Right hindlimb (tissue), 1 donor: ENCODE measurements around the gene WDR1.

Experiments used
- DNase-seq: peaks from one replicate; pipeline ENCODE4 v3.0.0-alpha.2; 2018

The WDR1 gene, protein sequence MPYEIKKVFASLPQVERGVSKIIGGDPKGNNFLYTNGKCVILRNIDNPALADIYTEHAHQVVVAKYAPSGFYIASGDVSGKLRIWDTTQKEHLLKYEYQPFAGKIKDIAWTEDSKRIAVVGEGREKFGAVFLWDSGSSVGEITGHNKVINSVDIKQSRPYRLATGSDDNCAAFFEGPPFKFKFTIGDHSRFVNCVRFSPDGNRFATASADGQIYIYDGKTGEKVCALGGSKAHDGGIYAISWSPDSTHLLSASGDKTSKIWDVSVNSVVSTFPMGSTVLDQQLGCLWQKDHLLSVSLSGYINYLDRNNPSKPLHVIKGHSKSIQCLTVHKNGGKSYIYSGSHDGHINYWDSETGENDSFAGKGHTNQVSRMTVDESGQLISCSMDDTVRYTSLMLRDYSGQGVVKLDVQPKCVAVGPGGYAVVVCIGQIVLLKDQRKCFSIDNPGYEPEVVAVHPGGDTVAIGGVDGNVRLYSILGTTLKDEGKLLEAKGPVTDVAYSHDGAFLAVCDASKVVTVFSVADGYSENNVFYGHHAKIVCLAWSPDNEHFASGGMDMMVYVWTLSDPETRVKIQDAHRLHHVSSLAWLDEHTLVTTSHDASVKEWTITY

DNA sequence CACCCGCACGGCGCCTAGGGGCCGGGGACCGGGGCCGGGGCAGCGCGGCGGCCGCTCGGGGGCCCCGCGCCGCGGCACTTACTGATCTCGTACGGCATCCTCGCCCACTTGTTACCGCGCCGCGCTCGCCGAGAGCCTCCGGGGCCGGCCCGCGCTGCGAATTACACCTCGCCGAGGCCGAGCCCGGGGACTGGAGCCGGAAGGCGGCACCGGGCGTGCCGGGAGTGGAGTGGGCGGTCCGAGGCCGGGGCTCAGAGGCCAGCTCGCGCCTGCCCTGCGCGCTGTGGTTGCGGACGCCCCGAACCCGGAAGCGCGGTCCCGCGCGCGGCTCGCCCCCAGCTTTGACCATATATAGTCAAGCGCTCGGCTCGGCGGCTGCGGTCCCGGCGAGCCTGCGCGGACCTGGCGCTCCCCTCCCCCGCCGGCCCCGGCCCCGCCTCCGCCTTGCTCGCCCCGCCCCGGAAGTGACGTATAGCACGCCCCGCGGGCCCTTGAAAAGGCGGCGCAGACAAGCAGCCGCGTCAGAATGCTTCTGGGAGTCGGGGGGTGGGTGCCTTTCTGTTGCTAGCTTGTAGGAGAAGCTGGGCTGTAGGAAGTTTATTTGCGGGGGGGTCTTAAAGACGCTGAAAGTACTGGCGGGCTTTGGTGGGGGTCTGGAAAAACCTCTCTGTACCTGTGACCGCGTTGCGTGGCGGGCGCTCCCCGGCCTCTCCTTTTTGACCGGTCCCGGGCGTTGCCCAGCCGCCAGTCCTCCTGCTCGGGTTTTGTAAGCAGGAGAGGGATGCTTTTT is at the start of gene WDR1:
WDR1 (minus strand) TSS at position 231 of the 790 bp plus-strand sequence; CDS start at position 98, 133 bp downstream.
- peak; percentile 98 for DNase-seq

DNA sequence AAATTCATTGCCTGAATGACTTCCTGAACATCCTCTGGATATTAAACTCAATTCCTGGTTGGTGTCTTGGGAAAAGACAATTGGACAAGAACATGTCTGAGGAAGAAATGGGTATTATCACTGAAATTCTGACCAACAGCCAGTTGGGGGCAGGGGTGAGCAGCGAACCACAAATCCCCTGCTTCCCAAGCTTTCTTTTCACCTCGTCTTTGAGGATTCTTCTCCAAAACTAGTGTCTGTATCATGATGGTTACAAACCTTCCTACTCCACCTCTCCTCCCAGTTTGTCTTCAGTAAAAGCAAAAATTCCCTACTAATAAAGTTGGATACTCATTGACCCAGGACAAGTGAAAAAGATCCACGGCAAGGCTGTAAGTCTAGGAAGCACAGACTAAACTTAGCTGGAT is 48.3 kb upstream of the WDR1 start:
- DNase-seq, result peak; percentile 35

DNA sequence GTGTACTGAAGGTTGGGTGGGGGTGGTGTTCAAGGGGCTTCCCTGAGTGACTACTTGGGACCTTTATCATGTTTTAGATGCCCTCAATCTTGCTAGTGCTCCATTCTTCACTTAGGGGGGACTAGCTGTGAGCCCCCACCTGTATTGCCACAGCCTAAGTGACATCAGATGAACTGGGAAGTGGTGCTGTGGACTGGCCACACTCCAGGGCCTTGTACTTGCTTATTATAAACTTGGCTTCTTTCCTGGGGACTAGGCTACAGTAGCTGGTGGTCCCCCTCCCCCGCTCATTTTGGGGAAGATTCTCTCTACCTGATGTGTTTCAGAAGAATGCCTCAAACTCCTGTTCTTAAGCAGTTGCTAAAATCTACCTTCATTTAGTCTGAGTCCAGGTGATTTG is 46.7 kb upstream of the WDR1 start:
- DNase-seq, result no peak

DNA sequence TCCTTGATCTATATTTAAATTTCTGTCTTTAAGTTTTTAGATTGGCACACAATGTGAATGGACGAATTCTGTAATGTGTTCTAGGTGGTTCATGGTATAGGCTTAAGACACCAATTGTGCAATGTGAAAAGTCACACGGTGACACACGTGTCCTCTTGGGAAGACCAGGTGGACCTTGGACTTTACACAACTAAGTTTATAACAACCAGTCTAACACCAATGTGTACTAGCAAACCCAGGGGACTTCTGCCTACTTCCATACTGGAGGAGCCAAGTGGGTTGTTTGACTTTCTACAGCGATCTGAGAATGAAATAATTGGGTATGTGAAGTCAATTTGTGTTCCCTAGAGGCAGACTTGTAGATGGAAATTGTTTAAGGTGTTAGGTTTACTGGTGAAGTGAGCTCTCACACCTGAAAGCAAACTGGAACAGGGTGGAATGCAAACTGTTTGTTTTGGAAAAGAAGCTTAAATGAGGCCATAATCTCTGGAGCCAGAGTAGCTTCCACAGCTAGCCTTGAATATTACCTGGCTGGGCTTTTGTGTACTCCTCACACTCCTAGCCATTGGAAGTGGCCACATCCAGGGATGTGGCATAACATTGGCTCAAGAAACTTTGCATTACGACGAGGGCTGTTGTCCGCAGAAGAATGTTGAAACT is 45.9 kb upstream of the WDR1 start:
- no peak for DNase-seq

DNA sequence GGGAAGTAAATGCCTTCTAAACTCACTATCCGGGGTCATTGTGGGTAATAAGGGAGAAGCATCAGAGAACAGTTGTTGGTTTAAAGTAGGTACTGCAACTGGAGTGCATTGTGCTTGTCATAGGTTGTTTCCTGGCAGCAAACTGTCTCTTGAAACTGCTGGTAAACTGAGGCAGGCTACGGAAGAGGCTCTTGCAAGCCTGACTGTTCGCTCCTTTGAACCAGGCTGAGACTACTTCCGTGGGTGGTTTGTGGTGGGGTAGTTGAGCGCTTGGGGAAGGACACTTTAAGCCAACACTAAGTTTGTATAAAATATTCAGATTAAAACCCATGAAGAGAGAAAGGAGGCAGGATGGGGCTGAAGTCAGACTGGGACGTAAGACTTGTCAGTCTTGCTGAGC is 45.2 kb upstream of the WDR1 start:
- no peak for DNase-seq

DNA sequence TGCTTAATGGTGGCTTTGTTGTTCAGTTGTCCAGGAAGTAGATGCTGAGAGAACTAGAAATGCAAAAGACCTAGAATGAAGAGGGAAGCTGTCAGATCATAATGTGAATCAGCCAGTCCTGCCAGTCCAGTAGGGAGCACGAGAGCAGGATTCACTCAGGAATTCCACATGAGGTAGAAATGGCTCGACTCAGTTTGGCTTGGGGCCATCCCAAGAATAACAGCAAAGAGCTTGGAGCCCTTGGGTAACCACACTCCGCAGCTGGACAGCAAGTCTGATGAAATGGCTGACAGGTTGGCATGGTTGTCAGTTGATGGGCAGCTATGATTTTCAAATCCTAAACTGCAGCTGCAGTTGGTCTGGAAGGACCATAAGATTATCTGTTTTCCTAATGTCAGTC is 44.5 kb upstream of the WDR1 start:
- no peak for DNase-seq

DNA sequence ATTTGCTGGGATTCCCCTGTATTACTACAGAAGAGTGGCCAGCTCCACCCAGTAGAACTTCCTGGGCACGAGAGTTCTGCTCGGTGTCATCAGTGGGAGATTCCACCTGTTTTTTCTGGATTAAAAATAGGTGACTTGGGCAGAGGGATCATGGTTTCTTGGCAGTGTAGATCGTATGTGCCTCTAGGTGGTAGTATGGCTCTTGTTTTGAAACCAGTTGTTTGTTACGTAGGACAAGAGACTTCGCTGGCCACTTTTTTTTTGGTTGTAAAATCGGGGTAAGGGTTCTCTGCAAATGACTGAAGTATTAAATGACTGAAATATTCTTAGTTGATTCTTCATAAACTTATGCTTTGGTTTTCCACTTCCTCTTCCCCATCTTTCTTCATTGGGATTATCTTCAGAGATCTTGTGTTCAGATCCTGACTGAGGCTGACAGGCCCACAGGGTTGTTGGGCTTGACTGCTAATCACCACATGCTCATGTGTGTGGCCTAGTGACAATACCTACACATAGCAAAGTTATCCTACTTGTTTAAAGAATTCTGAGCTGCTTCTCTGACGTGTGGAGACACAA is 43.8 kb upstream of the WDR1 start:
- no peak for DNase-seq

DNA sequence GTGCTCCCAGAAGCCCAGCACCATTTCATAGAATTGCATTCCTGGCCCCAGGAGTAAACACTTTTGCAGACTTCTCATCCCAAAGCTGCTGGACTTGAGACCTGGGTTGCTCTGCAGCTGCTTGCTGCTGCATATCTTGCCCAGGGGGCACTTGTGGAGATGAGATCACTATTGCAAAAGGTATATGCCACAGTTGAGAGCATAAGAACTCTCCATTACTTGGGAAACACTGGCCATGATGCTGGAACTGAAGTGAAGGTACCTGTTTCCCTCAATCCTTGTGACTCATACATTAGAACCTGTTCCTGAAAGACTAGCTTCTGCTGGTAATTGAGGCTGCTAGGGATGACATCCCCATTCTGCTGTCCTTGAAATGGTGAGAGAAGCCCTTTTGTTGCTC is 43.1 kb upstream of the WDR1 start:
- no peak for DNase-seq

DNA sequence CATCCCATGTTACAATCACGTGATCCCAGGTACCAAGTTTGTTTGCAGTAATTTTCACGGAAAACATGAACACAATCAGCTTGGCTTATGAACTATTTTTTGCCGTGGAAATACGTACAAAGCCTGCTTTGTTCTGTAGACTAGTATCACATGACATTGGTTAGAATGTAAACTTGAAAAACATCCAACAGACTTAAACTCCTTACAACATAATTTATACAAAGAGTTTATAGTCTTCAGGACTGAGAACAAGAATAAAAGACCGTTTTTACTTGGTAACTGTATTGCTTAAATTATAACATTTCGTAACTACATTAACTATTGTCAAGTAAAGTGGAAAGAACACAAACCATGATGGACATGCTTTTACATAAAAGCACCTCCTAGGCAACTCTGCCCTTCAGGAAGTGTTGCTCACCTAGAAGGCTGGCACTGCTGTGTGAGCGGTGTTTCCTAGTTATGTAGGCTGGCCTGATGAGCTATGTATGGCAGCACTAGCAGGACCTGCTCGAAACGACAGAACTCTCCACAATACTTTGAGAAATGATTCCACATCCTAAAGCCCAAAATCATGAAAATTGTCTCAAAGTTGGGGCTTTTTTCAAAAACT is 41.8 kb upstream of the WDR1 start:
- no peak for DNase-seq

DNA sequence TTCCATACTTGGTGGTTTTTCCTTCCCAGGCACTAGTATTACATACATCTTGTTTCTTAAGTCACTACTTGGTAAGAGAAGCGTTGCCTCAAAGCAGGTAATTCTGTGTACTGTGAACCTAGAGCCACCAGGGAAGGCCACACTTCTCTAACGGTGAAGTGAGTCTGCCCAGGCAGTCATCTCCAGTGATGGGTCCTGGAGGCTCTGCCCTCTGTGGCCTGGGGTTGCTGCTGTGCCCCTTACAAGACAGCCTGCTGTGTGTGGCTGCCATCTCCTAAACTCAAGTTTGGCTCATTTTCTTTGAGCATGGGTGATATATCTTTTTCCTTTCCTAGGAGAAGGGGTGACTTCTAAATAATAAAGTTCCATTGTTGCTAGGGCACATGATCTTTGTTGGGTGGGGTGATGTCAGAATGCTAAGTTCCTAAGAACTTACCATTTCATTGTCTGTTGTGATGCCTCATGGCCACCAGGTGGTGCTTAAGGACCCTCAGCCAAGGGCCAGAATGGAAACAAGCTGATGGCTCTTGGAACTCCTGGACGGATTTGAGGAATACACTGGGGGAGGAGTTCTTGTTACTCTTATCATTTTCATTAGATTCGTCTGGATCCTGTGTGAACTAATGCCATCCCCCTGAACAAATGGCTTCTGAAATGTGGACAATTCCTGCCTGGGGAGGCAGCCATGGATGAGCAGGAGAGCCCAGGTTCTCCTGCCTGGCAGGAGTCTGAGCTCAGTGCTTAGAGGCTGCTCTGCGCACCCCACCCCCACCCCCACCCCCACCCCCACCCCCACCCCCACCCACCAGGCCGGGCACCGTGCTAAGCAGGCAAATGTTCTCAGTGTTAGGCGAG is 41.1 kb upstream of the WDR1 start:
- peak; percentile 72 for DNase-seq

DNA sequence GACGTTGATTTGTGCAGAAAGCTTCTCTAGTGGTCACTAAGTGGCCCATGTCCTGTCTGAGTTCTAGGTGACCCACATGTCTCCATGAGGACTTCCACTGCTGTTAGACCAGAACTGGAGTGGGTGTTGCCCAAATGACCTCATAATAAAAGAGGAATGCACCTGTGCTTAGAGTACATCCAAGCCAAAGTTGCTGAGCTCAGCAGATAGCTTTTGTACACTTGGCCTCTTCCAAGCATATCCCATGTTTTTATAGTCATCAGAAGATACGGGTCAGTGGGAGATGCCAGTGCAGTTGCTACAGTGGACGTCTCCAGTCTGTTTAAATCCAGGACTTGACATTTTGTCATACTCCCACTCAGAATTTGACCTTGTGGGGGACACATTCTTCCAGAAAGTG is 37.6 kb upstream of the WDR1 start:
- no peak for DNase-seq

DNA sequence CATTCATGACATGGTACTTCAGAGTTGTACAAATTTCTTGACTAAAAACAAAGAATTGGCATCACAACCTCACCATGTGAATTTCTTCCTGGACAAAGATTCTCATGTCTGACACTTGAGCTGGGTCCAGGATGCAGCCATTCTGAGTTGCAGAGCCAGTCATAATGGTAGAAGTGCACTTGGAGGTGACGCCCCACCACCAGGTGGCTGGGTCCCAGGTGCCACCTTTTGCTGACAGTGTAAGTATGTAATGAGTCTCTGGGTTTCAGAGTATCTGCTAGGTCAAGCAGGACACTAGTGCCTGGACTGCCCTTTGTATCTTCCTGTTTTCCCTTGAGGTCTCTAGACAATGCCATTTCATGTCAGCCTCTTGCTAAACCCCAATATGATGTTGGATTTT is 36.6 kb upstream of the WDR1 start:
- no peak for DNase-seq

DNA sequence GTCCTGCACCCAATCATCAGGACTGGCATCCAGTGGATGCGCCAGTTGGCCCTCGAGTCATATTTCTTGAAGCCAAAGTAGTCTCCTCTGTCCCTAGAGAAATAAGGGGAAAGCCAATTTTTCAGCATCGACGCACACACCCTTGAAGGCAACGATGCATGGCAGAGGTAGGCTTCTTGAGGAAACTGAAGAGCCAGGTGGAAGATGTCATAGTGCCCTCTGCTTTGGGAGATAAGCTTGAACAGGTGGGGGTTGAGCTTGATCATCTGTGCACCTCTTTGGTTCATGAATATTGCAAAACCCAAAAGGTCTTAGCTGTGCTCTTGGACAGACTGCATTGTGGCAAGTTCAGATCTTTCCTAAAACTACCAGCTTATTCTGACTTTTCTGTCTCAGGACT is 34.6 kb upstream of the WDR1 start:
- DNase-seq, result no peak

DNA sequence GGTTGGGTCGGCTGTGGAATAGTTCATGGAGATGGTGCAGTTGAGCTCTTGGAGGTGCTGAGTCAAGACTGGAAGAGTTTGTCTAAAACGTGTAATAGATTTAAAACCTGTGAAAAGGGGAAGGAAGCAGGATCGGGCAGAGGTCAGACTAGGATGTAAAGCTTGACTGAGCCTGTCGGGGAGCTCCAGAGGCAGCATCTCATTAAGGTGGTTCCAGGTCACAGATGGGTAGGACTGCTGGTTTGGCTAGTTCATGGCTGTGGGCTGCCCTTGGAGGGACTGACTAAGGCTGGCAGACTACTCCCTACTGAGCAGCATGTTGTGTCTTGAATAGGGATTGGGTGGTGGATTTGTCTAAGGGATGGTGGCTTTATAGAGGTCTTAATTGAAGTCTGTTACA is 28.4 kb upstream of the WDR1 start:
- DNase-seq, result no peak

DNA sequence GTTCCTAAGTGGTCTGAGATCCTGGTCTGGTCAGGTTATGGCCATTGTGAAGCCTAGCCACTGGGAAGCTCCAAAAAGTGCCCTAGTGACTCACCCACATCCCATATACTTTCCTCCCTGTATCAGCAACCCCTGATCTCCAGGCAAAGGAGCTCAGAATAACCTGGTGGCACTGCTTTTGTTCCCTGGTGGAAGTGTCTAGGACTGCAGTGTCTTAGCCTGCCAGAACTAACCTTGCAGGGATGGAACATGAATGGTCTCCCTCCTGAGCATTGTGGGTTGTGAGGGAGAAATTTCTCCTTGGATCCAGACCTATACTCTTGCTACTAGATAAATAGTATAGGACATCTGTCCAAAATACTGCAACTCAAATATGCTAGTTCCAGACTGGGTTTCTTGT is 27.9 kb upstream of the WDR1 start:
- no peak for DNase-seq

DNA sequence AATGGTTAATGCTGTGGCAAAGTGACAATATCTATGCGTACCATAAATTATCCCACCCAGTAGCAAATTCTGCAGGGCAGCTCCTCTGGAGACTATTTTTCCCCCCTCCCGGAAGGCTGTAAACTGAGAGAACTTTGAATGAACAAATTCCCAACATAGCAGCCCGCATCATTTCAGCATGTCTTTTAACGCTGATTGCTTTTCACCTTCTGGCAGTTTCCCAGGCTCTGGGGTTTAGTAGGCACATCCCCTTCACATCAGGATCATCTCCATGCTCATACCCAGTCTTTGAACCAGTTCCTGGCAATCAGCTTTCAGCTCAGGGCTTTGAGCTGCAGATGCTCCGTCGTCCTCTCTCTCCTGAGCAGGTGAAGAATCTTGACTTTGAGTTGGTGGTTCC is 26.6 kb upstream of the WDR1 start:
- no peak for DNase-seq

DNA sequence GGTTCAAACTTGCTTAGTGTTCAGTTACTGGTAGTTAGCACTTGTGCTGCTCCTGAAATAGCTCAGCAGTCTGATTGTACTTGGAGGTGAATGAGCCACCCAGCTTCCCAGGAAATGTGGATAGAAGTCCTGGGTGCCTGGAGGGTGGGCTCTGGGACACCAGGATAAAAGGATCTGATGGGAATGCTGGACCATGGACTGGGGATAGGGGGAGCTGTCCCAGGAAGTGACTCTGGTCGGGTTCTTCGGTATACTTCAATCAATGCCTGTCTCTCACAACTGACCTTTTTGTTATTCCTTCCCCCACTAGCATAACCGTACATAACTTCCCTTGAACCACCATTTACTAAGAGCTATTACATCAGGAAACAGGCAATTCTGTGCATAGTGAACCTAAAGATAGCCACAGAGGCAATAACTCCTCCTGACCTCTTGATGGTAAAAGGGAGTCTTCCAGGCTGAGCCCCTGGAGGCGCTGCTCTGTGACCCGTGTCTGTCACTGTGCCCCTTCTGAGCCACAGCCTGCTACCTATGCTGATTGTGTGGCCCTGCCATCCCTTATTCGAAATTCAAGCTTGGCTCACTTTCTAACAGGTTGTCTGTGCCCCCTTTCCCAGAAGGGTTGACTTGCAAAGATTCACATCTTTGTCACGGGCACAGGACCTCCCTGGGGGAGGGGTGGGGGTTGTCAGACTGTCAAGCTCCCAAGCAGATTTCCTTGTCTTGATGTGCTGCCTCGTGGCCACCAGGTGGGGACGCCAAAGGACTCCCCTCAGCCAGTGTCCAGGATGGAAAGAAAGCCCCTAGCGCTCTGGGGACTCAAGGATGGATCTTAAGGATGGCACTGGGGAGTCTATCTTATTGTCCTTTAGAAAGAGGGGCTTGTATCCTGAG is 24.5 kb upstream of the WDR1 start:
- no peak for DNase-seq

DNA sequence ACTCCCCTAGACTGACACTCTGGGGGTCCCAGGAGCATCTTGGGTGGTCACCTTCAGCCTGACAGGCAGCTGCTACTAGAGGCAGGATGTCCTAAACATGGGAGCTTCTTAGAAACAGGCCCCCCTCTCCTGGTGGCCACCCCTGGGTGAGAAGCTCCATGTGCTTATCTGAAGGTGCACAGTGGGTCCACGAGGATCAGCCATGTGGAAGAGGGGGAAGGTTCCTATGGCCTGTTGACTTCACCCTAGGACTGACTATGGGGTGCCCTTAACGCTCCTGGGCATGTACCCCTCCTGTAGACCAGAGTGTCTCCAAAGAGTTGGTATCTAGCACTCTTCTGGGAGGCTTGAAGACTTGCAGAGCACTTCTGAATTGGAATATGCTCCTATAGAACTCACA is 22.9 kb upstream of the WDR1 start:
- DNase-seq, result no peak

DNA sequence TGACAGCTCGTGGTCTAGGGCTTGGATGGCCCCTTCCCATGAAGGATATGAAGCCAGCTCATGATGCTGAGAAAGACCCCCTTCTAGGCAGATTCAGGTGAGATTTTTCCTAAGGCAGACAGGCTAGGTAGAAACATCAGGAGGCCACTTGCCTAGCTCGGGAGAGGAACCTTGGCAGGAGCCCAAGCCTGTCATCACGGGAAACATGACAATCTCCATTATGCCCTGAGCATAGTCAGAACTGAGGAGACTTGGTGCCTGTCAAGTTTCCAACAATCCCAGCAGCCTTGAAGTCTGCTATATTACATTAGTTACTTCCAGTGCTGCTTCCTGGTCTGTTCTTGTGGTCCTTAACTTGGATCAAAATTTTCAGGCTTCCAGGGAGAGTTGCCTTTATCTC is 18.7 kb upstream of the WDR1 start:
- no peak for DNase-seq

DNA sequence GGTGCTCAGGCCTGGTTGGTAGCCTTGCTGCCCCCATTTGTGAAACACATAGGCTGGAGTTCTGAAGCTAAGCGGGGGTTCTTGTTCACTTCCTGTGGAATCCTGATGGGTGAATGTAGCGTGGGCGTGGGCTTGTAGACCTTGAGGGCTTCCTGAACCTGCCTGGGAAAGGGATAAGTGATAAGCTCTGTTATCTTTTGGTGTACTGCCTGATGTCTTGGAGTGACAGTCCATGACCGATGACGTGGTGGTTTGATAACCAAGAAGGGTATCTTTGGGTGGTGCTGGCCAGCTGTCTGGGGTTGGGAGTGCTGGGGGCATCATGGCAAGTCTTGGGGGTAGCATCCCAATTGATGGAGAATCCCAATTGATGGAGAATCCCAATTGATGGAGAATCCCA is 17.5 kb upstream of the WDR1 start:
- DNase-seq, result no peak

DNA sequence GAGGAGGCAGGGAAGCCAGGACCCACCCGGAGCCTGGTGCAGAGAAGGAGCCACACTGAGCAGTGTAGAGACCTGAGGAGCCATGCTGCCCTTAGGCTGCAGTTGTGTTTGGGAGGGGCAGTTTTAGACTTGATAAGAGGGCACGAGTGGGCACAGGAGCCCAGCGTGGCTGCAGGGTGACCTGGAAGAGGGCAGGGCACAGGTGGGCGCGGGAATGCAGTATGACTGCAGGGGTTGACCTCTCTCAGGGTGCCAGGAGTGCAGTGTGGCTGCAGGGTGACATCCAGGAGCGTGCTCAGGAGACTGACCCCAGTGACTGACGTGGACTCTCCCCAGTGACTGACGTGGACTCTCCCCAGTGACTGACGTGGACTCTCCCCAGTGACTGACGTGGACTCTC is 14.6 kb upstream of the WDR1 start:
- no peak for DNase-seq
